Activated T-helper 17 cell treated with anti-CD3 and anti-CD28 coated beads, Interleukin-2, amount 50 U/mL, for 72 hours (primary cell): ENCODE data around the gene KATNB1. TPM values are rescaled to one million over a fixed set of nuclear protein-coding genes. Genes with fewer than 3 reads are reported as not detected.
A peak's percentile ranks its signal among the peaks of the same experiment; 100 is the strongest.

Source experiments
- ATAC-seq: fragments of 150-1000 bp; cut with Tn5 transposase; replicated peaks from 2 replicates; pipeline ENCODE4 v1.10.0; 2021; ENCODE audit warnings: mild to moderate bottlenecking, moderate library complexity
- H3K27ac Mint-ChIP-seq: one replicate; pipeline ENCODE4 v1.8.0; 2022; ENCODE audit warnings: mixed read lengths
- H3K27me3 Mint-ChIP-seq: one replicate; pipeline ENCODE4 v1.8.0; 2022; ENCODE audit warnings: mixed read lengths
- H3K36me3 Mint-ChIP-seq: one replicate; pipeline ENCODE4 v1.8.0; 2022; ENCODE audit warnings: low read depth, mild to moderate bottlenecking, mixed read lengths
- H3K4me1 Mint-ChIP-seq: one replicate; pipeline ENCODE4 v1.8.0; 2022; ENCODE audit warnings: mixed read lengths
- H3K4me3 Mint-ChIP-seq: one replicate; pipeline ENCODE4 v1.8.0; 2022; ENCODE audit warnings: mild to moderate bottlenecking, mixed read lengths
- H3K9me3 Mint-ChIP-seq: one replicate; pipeline ENCODE4 v1.8.0; 2022; ENCODE audit warnings: mixed read lengths
- total RNA-seq, 2 donors: library from RNA; stranded (reverse); gene quantifications; one replicate each; pipeline ENCODE4 v1.2.3, GENCODE V29; 2022

The KATNB1 gene
- total RNA-seq = 10 to 100 TPM; 20.0 to 37.5 TPM

DNA sequence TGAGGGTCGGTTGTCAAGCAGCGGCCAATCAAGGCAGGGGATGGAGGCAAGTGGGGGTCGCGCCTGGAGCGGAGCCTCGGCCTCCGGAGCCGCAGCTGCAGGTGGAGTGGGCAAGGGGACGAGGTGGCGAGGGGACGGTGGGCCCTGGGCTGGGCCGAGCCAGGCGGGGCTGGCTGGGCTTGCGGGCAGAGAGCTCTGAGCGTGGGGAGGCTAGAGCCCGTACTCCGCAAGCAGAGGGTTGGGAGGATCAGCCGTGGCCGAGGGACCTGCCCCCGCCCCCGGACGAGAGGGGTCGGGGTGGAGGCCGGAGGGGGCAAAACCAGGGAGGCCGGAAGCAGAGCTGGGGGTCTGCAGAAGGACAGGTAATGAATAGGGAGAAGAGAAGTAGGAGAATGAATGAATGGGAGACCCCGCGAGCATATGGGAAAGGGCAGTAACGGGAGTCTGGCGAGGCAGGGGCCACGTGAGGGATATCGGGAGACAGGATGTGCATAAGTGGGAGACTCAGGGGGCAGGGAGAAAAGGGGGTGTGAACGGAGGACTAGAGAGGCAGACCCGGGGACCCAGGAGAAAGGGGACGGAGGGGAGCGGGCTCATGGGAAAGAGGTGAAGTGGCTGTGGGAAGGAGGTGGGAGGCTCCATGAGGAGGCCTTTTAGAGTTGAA, at the start of gene KATNB1:
Gene KATNB1 (plus strand): TSS at position 16 of the 664 bp plus-strand sequence. CDS start 1,474 bp downstream, outside the sequence.
- Mint-ChIP-seq H3K27me3 (no peaks in the 10 kb centered on the region), H3K27ac (peak within 1 kb of the TSS; percentile 95), H3K36me3 (peaks cover 7% of the 10 kb centered on the region), H3K9me3 (peaks cover 11% of the 10 kb centered on the region), H3K4me1 (peaks cover 10% of the 10 kb centered on the region), H3K4me3 (peak within 1 kb of the TSS; percentile 91)
- ATAC-seq = no peak

DNA sequence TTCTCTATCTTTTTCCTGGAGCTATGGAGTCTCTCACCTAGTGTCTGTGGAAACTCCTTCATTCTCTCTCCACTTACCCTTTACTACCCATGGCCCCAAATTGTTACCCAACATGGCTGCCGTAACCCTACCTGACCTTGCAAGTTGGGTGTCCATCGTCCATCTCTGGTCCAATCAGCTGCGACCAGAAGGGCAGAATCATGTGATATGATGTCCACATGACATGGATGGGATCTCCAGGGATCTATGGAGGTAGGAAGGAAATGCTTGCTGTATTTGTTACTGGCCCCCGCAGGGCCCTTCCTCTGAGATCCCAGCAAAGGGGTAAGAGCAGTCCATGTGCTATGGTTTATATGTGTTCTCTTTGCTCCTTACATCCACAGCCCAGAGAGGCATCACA, 49.0 kb upstream of the KATNB1 start:
- Mint-ChIP-seq H3K27ac (no peak overlapping the region), H3K9me3 (no peaks in the 10 kb centered on the region), H3K4me3 (no peak overlapping the region), H3K27me3 (no peaks in the 10 kb centered on the region), H3K4me1 (peaks cover 3% of the 10 kb centered on the region), H3K36me3 (no peaks in the 10 kb centered on the region)
- no peak for ATAC-seq

DNA sequence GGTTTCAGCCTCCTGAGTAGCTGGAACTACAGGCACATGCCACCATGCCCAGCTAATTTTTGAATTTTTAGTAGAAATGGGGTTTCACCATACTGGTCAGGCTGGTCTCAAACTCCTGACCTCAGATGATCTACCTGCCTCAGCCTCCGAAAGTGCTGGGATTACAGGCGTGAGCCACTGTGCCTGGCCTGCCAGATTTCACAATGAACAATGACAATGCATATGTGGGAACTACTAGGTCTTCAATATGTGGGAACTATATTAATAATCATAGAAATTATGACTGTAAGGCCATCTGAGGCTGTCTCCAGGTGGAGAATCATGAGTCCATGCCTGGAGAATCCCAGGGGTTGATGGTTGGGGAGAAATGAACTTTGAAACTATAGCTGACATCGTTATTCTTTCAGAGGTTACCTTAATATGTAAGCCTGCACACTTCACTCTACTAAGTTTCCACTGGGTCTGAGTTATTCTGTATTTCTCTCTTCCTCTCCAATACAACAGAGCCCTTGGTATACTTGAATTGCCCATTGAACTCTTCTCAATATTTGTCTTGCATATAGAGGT, 48.1 kb upstream of the KATNB1 start:
- no peak for ATAC-seq
- H3K4me1 Mint-ChIP-seq = peaks cover 3% of the 10 kb centered on the region
- H3K27ac Mint-ChIP-seq = no peak overlapping the region
- no peaks in the 10 kb centered on the region for H3K9me3 Mint-ChIP-seq
- peaks cover 2% of the 10 kb centered on the region for H3K27me3 Mint-ChIP-seq
- no peak overlapping the region for H3K4me3 Mint-ChIP-seq
- no peaks in the 10 kb centered on the region for H3K36me3 Mint-ChIP-seq

DNA sequence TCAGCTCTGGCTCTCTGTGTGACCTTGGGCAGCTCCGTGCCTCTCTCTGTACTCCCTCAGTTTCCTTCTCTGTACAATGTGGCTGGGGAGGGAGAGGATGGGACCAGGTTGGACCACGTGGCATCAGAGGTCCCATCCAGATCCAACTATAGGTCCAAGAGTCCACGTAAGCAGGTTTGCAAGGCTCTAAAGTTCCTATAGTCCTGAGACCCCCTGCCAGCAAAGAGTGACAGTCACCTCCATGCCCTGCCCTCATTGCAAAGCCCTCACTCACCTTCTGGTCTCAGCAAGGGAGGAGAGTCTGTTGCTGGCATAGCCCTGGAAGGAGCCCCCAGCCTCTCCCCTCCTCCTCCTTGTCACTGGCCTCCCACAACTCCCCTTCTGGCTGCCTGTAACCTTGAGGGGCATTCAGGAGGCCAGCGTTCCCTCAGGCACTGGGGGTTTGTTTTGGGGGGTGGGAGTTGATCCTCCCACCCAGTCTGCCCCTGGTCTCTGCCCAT, 47.0 kb upstream of the KATNB1 start:
- Mint-ChIP-seq H3K36me3 (no peaks in the 10 kb centered on the region), H3K4me1 (peaks cover 3% of the 10 kb centered on the region), H3K27me3 (peaks cover 2% of the 10 kb centered on the region), H3K27ac (no peak overlapping the region), H3K4me3 (no peak overlapping the region), H3K9me3 (no peaks in the 10 kb centered on the region)
- ATAC-seq = no peak

DNA sequence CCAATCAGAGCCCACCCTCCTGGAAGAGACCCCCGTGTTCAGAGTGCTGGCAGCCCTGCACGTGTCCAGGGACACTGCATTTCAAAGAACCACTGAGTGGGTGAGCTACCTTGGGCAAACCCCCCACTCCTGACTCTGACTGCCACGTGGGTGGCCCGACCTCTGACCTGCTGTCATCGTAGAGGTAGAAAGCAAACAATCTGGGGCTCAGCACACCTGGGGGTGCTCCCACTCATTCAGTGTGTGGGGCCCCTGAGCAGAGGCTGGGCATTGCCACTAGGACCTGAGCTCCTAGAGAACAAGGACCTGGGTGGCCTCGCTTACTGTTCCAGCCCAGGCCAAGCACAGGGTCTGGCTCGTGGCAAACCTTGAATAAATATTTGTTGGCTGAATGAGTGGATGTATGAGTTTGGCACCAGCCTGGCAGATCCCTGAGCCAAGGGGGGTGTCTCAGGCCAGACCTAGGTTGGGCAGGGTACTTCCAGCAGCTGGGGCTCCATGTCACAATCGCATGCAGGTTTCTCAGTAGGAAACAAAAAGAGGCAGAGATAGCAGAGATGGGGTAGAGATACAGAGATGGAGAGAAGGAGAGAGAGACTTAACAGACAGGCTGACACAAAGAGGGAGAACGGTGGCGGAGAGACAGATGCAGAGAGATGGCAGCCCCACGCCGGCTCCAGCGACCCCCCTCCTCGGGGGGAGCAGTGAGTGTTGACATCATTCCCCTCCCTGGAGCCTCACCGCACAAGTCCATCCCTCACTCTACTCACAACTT, 46.4 kb upstream of the KATNB1 start:
- Mint-ChIP-seq H3K27ac (peak overlapping the region; percentile 68), H3K4me1 (peaks cover 3% of the 10 kb centered on the region), H3K9me3 (no peaks in the 10 kb centered on the region), H3K27me3 (peaks cover 2% of the 10 kb centered on the region), H3K36me3 (no peaks in the 10 kb centered on the region), H3K4me3 (peak overlapping the region; percentile 15)
- no peak for ATAC-seq

GRCh38 chr16:57689762-57690558, 45.6 kb upstream of the KATNB1 start:
- ATAC-seq = peak; percentile 29
- peak overlapping the region; percentile 15 for H3K4me3 Mint-ChIP-seq
- peaks cover 8% of the 10 kb centered on the region for H3K4me1 Mint-ChIP-seq
- H3K9me3 Mint-ChIP-seq = no peaks in the 10 kb centered on the region
- peaks cover 7% of the 10 kb centered on the region for H3K27me3 Mint-ChIP-seq
- H3K27ac Mint-ChIP-seq = peak overlapping the region; percentile 68
- no peaks in the 10 kb centered on the region for H3K36me3 Mint-ChIP-seq

DNA sequence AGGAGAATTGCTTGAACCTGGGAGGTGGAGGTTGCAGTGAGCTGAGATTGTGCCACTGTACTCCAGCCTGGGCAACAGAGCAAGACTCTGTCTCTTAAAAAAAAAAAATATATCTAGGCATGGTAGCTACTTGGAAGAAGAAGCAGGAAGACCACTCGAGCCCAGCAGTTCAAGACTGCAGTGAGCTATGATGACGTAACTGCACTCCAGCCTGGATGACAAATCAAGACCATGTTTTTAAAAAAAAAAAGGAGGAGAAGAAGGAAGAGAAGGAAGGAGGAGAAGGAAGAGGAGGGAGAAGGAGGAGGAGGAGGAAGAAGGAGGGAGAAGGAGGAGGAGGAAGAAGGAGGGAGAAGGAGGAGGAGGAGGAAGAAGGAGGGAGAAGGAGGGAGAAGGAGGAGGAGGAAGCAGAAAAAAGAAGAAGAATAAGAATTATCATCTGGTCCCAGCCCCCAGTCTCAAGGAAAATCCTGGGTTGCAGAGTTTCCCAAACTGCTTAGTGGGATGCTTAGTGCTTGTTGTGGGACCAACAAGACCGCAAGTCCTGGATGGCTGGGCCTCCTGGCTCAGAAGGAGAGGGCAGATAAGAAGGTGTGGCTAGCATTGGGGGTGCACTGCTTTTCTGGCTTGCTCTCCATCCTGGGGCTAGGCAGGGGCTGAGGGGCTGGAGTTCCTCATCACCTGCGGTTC, 44.6 kb upstream of the KATNB1 start:
- ATAC-seq = no peak
- Mint-ChIP-seq H3K9me3 (no peaks in the 10 kb centered on the region), H3K27me3 (peaks cover 7% of the 10 kb centered on the region), H3K36me3 (no peaks in the 10 kb centered on the region), H3K4me1 (peaks cover 9% of the 10 kb centered on the region), H3K27ac (no peak overlapping the region), H3K4me3 (no peak overlapping the region)

DNA sequence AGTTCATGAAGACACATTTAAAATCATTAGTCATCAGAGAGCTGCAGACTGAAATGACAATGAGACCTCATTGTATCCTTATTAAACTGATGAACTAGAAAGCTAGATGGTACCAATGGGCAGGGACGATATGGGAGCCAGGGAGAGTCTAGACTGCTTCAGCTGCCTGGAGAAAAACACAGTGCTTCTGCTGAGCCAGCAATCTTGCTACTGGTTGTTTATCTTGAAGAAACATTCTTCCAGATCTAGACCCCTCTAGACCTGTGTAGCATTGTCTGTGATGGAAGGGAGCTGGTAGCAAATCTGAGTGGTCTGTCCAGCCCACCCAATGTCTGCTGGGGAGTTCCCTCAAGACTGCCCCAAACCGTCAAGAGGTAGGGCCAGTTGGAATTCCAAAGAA, 42.9 kb upstream of the KATNB1 start:
- ATAC-seq = no peak
- no peak overlapping the region for H3K27ac Mint-ChIP-seq
- H3K36me3 Mint-ChIP-seq = no peaks in the 10 kb centered on the region
- H3K27me3 Mint-ChIP-seq = peaks cover 7% of the 10 kb centered on the region
- no peaks in the 10 kb centered on the region for H3K9me3 Mint-ChIP-seq
- H3K4me1 Mint-ChIP-seq = peaks cover 9% of the 10 kb centered on the region
- H3K4me3 Mint-ChIP-seq = no peak overlapping the region

GRCh38 chr16:57693550-57693949, 42.0 kb upstream of the KATNB1 start:
- H3K36me3 Mint-ChIP-seq = no peaks in the 10 kb centered on the region
- H3K4me3 Mint-ChIP-seq = no peak overlapping the region
- no peak for ATAC-seq
- no peak overlapping the region for H3K27ac Mint-ChIP-seq
- peaks cover 7% of the 10 kb centered on the region for H3K27me3 Mint-ChIP-seq
- H3K9me3 Mint-ChIP-seq = no peaks in the 10 kb centered on the region
- H3K4me1 Mint-ChIP-seq = peaks cover 9% of the 10 kb centered on the region

DNA sequence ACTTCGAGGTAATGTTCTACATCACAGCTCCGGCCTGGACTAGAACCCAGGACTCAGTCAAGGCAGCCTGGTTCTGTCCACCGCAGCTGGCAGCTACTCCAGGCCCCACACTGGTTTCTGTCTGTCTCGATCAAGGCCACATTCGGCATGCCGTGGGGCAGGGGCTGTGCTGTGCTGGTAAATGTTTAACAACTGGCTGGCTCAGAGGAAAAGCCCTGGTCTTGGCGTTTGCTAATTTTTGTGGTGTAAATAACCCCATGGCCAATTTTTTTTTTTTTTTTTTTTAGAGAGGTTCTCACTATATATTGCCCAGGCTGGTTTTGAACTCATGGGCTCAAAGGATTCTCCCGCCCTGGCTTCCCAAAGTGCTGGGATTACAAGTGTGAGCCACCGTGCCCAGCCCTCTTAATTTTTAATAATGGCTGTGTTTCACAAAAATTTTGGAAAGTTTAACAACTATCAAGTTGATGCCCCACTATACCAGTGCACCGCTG, 41.3 kb upstream of the KATNB1 start:
- Mint-ChIP-seq H3K4me1 (peaks cover 7% of the 10 kb centered on the region), H3K27me3 (peaks cover 7% of the 10 kb centered on the region), H3K4me3 (peak overlapping the region; percentile 46), H3K36me3 (no peaks in the 10 kb centered on the region), H3K27ac (peak overlapping the region; percentile 80), H3K9me3 (no peaks in the 10 kb centered on the region)
- ATAC-seq = no peak

DNA sequence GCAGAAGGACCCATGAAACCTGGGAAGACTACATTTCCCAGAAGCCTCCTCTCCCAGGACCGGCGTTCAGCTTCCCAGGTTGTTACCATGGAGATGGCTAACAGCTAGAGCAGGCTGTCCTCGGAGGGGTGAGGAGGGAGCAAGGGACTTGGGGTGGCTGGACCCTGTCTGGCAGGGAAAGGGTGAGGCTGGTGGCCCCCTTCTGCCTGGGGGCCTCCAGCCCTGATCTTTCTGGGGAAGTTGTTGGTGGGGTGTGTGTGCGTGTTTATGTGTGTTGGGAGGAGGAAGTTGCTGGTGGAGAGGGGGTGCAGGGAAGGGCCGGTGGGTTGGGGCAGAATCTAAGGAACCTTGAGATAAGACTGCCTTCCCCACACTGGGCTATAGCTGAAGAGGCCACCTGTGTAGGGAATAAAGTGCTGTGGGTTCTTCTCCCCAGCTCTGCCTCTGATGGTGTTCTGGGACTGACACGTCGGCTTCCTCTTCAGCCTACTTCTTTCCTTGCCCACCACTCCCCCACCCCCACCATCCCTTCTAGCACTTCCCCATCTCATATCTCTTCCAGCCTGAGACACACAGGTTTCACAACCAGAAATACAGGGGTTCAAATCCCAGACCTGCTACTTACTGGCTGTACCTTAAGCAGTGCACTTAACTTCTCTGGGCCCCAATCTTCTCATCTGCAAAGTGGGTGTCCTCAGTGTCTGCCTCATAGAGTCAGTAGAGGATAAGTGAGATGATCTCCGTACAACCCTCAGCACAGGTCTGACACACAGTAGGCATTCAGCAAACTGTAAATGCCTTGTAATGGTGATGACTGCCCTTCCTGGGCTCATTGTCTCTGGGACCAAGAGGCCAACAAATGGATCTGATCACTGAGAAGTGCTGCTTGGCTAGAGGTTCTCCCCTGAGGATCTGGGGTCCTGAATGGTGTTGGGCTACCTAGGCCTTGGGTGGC, 40.6 kb upstream of the KATNB1 start, which contains the start of gene DRC7:
Gene DRC7 (plus strand): TSS at position 82 of the 955 bp plus-strand sequence. CDS start 3,144 bp downstream, outside the sequence.
- Mint-ChIP-seq H3K4me3 (peak within 1 kb of the TSS; percentile 46), H3K27ac (peak within 1 kb of the TSS; percentile 80), H3K36me3 (no peaks in the 10 kb centered on the region), H3K27me3 (peaks cover 7% of the 10 kb centered on the region), H3K4me1 (peaks cover 6% of the 10 kb centered on the region), H3K9me3 (no peaks in the 10 kb centered on the region)
- peak; percentile 40 for ATAC-seq

DNA sequence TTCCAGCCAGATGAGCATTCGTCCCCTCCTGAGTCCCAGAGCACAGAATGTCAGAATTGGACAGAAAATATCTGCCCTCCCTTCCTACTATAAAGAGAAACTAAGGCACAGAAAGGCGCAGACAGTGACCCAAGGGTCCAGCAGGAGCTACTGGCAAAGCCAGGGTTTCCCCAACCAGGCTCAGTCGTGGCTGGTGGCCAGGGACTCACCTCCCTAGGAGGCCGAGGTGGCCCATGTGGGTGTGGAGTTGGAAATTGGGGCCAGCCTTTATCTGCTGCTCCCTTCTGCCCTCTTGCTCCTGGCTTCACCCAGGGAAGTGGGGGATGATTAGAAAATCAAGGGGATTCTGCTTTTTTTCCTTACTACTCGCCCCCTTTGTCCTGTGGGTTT, 39.9 kb upstream of the KATNB1 start:
- H3K4me3 Mint-ChIP-seq = no peak overlapping the region
- no peak overlapping the region for H3K27ac Mint-ChIP-seq
- no peak for ATAC-seq
- peaks cover 7% of the 10 kb centered on the region for H3K27me3 Mint-ChIP-seq
- H3K36me3 Mint-ChIP-seq = no peaks in the 10 kb centered on the region
- H3K9me3 Mint-ChIP-seq = no peaks in the 10 kb centered on the region
- H3K4me1 Mint-ChIP-seq = peaks cover 6% of the 10 kb centered on the region

- Mint-ChIP-seq H3K4me3 (no peak overlapping the region), H3K27me3 (peaks cover 7% of the 10 kb centered on the region), H3K9me3 (no peaks in the 10 kb centered on the region), H3K27ac (no peak overlapping the region), H3K36me3 (no peaks in the 10 kb centered on the region), H3K4me1 (peaks cover 6% of the 10 kb centered on the region)
- no peak for ATAC-seq
Measured at GRCh38 chr16:57696240-57696639, 39.3 kb upstream of the KATNB1 start.
